HG03460 (cell line): ENCODE measurements around the gene PRKN.

Experiments used
- ATAC-seq: cut with Tn5 transposase; IDR thresholded peaks from one replicate; pipeline ENCODE4 v1.9.1; 2021; ENCODE audit not compliant: unreplicated experiment

The PRKN gene

GRCh38 chr6:162082520-162082919 lies 645.0 kb downstream of the PRKN start:
- no peak for ATAC-seq

GRCh38 chr6:162078667-162079066 lies 648.9 kb downstream of the PRKN start:
- no peak for ATAC-seq

GRCh38 chr6:162078126-162078525 lies 649.4 kb downstream of the PRKN start:
- no peak for ATAC-seq

GRCh38 chr6:162076816-162077215 lies 650.8 kb downstream of the PRKN start:
- ATAC-seq, result no peak

GRCh38 chr6:162074641-162075275 lies 652.8 kb downstream of the PRKN start:
- no peak for ATAC-seq

- ATAC-seq, result no peak
These were observed 656.9 kb downstream of the PRKN start for GRCh38 chr6:162070639-162071038.

- ATAC-seq, result no peak
These were observed 657.6 kb downstream of the PRKN start for GRCh38 chr6:162069995-162070394.

GRCh38 chr6:162068340-162068739 lies 659.2 kb downstream of the PRKN start:
- no peak for ATAC-seq

- ATAC-seq, result no peak
These were observed 663.9 kb downstream of the PRKN start for GRCh38 chr6:162063666-162064065.

- no peak for ATAC-seq
These were observed 669.2 kb downstream of the PRKN start for GRCh38 chr6:162058281-162058875.

- ATAC-seq, result no peak
These were observed 670.8 kb downstream of the PRKN start for GRCh38 chr6:162056745-162057144.

GRCh38 chr6:162056061-162056460 lies 671.5 kb downstream of the PRKN start:
- ATAC-seq, result no peak

GRCh38 chr6:162055365-162055764 lies 672.2 kb downstream of the PRKN start:
- no peak for ATAC-seq

- ATAC-seq, result no peak
These were observed 674.5 kb downstream of the PRKN start for GRCh38 chr6:162053084-162053483.

GRCh38 chr6:162050579-162050978 lies 677.0 kb downstream of the PRKN start:
- no peak for ATAC-seq

GRCh38 chr6:162046324-162046723 lies 681.2 kb downstream of the PRKN start:
- no peak for ATAC-seq

- no peak for ATAC-seq
These were observed 694.9 kb downstream of the PRKN start for GRCh38 chr6:162032620-162033019.

- no peak for ATAC-seq
These were observed 697.5 kb downstream of the PRKN start for GRCh38 chr6:162029873-162030576.

- ATAC-seq, result no peak
These were observed 700.7 kb downstream of the PRKN start for GRCh38 chr6:162026843-162027242.

GRCh38 chr6:162026031-162026430 lies 701.5 kb downstream of the PRKN start:
- ATAC-seq, result no peak

- ATAC-seq, result no peak
These were observed 708.2 kb downstream of the PRKN start for GRCh38 chr6:162019349-162019748.

- no peak for ATAC-seq
These were observed 710.0 kb downstream of the PRKN start for GRCh38 chr6:162017536-162017935.
